ENCODE data around the gene ERMAP.

Gene ERMAP

GRCh38 chr1:42816585-42817439 lies at the start of gene ERMAP, which contains the start of gene SVBP:
Gene ERMAP (plus strand): TSS chr1:42817122. CDS start chr1:42830449, 13,327 bp downstream.
Gene SVBP (minus strand): TSS chr1:42817397. CDS start chr1:42816544, 853 bp downstream.
- H3K4me3 ChIP-seq (ENCODE audit: low read depth, low read length), result peak within 1 kb of the TSS; percentile 81

GRCh38 chr1:42767510-42768000 lies 49.4 kb upstream of the ERMAP start:
- peak overlapping the region; percentile 94 for H3K4me3 ChIP-seq (ENCODE audit: low read depth, low read length)

DNA sequence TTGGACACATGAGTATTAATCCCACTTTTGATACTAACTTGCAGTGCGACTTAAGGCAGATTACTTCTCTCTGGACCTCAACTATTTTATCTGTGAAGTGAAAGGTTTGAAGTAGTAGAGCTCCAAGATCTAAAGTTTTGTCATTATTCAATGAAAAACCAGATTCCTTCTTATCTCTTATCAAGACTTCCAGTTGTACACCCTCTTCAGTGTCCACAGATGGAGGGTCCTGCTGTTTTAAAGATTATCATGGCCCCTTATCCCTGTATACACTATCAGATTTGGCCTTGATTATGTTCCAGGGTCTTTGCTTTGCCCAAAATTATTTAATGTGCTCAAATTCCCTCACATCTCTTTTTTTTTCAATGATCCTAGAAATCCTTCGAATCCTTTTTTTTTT lies 48.8 kb upstream of the ERMAP start:
- peak overlapping the region; percentile 94 for H3K4me3 ChIP-seq (ENCODE audit: low read depth, low read length)

- no peak overlapping the region for H3K4me3 ChIP-seq (ENCODE audit: low read depth, low read length)
Observed at GRCh38 chr1:42769811-42770210, 47.1 kb upstream of the ERMAP start.

DNA sequence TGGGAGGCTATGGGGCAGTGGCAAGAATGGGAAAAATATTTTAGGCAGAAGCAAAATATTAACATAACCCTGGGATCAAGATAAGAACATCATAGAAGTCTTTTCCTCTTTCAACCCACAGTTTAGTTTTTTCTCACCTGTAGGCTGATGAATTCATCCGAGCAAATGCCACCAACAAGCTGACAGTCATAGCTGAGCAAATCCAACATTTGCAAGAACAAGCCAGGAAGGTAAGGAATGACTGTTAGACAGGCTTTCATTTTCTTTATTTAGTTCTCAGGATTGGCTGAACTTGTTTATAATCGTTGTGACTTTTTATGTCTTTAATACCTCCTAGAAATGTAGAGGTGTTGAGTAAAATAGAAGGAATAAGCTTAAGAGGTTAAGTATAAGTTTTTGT lies 43.5 kb upstream of the ERMAP start:
- no peak overlapping the region for H3K4me3 ChIP-seq (ENCODE audit: low read depth, low read length)

DNA sequence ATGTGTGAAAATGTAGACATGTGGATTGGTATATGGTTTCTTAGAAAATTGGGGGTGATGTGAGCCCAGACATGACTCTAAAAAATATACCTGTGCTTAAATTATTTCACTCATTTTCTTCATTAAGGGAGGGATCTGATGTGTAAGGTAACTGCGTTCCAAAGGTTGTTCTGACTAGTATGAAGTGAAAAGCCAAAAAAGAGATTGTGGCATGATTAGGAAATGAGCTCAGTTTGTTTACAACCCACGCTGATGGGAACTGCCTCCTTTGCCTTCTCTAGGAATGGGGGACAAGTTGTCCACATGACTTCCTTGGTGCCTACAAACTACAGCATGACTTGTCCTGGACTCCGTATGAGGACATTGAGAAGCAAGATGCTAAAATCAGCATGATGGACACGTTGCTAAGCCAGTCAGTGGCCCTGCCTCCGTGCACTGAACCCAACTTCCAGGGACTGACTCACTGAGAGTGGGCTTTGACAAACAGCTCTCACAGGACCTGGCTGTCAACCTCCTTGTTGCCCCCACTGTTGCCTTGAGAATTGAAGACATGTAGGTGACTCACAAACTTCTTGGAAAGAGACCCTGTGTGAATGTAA lies 41.9 kb upstream of the ERMAP start:
- no peak overlapping the region for H3K4me3 ChIP-seq (ENCODE audit: low read depth, low read length)

- no peak overlapping the region for H3K4me3 ChIP-seq (ENCODE audit: low read depth, low read length)
Observed at GRCh38 chr1:42776502-42776901, 40.4 kb upstream of the ERMAP start.

DNA sequence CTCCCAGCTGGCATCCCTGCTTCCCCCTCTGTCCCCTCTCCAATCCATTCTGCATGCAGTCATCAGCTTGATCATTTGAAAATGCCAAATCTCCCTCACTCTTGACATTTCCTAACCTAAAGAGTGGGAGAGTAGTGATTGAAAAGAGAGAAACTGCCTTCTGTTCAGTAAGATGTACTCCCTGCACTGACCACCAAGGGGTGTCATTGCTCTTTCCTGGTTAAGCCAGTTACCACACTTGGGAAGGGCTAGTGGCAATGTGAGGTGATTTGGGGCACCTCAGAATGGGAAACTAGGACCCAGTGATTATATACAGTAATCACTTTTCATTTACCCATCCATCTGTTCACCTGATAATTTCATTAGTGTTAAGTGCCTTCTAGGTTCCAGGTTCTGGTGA lies 39.1 kb upstream of the ERMAP start:
- H3K4me3 ChIP-seq (ENCODE audit: low read depth, low read length), result no peak overlapping the region

DNA sequence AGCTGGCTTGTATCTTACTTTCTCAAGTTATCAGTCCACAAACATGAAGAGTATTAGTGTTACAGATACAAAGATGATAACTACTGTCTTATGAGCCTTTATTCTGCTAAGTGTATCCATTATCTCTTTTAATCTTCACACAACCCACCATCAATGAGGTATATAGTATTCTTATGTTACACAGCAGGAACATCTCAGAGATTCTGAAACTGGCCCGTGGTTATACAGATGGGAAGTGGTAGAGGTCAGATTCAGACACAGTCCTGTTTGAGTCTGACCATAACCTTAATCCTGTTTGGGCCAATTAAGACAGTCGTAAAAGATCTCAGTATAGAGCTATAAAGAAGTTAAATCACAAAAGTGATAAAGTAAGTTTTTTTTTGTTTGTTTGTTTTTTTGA lies 37.2 kb upstream of the ERMAP start:
- no peak overlapping the region for H3K4me3 ChIP-seq (ENCODE audit: low read depth, low read length)

DNA sequence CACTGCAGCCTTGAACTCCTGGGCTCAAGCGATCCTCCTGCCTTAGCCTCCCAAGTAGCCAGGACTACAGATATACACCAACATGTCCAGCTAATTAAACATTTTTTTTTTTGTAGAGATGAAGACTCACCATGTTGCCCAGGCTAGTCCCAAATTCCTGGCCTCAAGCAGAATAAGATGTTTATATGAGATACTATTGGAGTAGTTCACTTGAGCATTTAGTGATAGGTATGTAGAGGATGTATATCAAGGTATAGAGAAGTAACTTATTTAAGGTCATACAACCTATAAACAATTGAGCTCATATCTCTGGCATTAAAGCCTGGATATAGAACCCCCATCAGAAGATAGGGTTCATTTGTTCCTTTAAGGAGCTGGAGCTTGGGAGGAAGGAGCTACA lies 36.7 kb upstream of the ERMAP start:
- no peak overlapping the region for H3K4me3 ChIP-seq (ENCODE audit: low read depth, low read length)

GRCh38 chr1:42783092-42783491 lies 33.8 kb upstream of the ERMAP start:
- H3K4me3 ChIP-seq (ENCODE audit: low read depth, low read length), result no peak overlapping the region

- H3K4me3 ChIP-seq (ENCODE audit: low read depth, low read length), result no peak overlapping the region
Observed at GRCh38 chr1:42784547-42784945, 32.4 kb upstream of the ERMAP start.

- H3K4me3 ChIP-seq (ENCODE audit: low read depth, low read length), result no peak within 1 kb of the TSS
Observed at GRCh38 chr1:42784946-42785693, 31.8 kb upstream of the ERMAP start, which contains the start of gene TMEM269. Gene TMEM269 (plus strand): TSS chr1:42784991. CDS start chr1:42789894, 4,903 bp downstream.

GRCh38 chr1:42786097-42786496 lies 30.8 kb upstream of the ERMAP start:
- no peak overlapping the region for H3K4me3 ChIP-seq (ENCODE audit: low read depth, low read length)

DNA sequence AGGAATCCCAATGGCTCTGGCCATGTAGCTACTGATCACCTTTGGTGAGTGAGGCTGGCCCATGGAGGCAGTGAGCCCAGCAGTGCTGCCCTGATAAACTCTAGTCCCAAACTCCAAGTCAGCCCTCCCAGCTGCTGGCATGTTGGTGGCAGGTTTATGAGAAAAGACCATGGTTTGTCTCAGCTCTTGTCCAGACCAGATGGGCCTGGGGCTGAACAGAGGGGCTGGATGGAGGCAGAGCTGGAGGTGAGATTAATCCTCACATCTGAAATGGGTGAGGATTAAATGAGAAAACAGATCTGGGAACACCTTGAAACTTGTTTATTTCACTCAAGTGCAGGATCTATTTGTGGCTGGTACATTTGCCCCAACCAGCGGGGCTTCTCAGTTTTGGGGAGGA lies 28.9 kb upstream of the ERMAP start:
- H3K4me3 ChIP-seq (ENCODE audit: low read depth, low read length), result no peak overlapping the region

DNA sequence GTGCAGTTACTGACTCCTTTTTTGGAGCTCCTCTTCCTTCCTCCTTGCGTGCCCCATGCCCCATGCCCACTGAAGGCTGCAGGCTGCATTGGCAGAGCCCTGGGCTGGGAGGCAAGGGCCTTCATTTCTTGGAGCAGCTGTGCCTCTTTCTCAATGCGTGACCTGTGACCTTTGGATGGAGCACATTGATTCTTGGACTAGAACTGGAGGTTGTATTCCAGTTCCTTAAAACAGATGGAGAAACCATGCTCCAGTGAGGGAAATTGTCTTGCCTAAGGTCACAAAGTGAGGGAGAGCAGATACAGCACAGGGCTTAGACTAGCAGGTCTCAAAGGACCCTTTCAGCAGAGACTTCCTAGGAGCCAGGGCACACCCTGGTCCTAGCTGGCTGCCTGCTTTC lies 23.1 kb upstream of the ERMAP start:
- H3K4me3 ChIP-seq (ENCODE audit: low read depth, low read length), result no peak overlapping the region

GRCh38 chr1:42797414-42797813 lies 19.5 kb upstream of the ERMAP start:
- H3K4me3 ChIP-seq (ENCODE audit: low read depth, low read length), result no peak overlapping the region

GRCh38 chr1:42797979-42798378 lies 18.9 kb upstream of the ERMAP start:
- no peak overlapping the region for H3K4me3 ChIP-seq (ENCODE audit: low read depth, low read length)

GRCh38 chr1:42801832-42802473 lies 15.0 kb upstream of the ERMAP start:
- H3K4me3 ChIP-seq (ENCODE audit: low read depth, low read length), result no peak overlapping the region

GRCh38 chr1:42806171-42806570 lies 10.8 kb upstream of the ERMAP start:
- H3K4me3 ChIP-seq (ENCODE audit: low read depth, low read length), result no peak overlapping the region

GRCh38 chr1:42806593-42806992 lies 10.3 kb upstream of the ERMAP start:
- no peak overlapping the region for H3K4me3 ChIP-seq (ENCODE audit: low read depth, low read length)

Measured in iPS-11a (cell line).